Peyer's patch (tissue), 4 donors: ENCODE data around the gene CALU. TPM values are rescaled to one million over a fixed set of nuclear protein-coding genes. Genes with fewer than 3 reads are reported as not detected.

Experiments
- DNase-seq, 3 donors: peaks; one replicate each; pipeline ENCODE4 v3.0.0-alpha.2; 2017 to 2019
- H3K27ac ChIP-seq, 4 donors: fragments of 200-600 bp; sonication (generic); one replicate each; pipeline ENCODE4 v1.5.1; 2016 to 2019
- H3K27me3 ChIP-seq, 2 donors: fragments of 200-600 bp; sonication (generic); one replicate each; pipeline ENCODE4 v1.5.1; 2019
- H3K36me3 ChIP-seq, 3 donors: fragments of 200-600 bp; sonication (generic); one replicate each; pipeline ENCODE4 v1.5.1; 2016 to 2019
- H3K4me1 ChIP-seq, 4 donors: fragments of 200-600 bp; sonication (generic); one replicate each; pipeline ENCODE4 v1.5.1; 2016 to 2019
- H3K4me3 ChIP-seq, 4 donors: fragments of 200-600 bp; sonication (generic); 1 replicate in 3 of 4; 2 replicates in 1 of 4; pipeline ENCODE4 v1.5.1; 2016 to 2019; ENCODE audit warnings: mild to moderate bottlenecking in 1 of 4
- H3K9me3 ChIP-seq, 4 donors: fragments of 200-600 bp; sonication (generic); one replicate each; pipeline ENCODE4 v1.5.1; 2016 to 2019; ENCODE audit warnings: mild to moderate bottlenecking in 1 of 4
- POLR2A ChIP-seq, 2 donors: fragments of 450-650 bp; IDR thresholded peaks; one replicate each; pipeline ENCODE4 v1.5.1; 2017; ENCODE audit warnings: antibody characterized with exemption in 2 of 2, mild to moderate bottlenecking in 2 of 2, moderate library complexity in 2 of 2
- total RNA-seq, 4 donors: library from RNA; depleted of rRNA; stranded (reverse); fragments of >200 nt; gene quantifications; one replicate each; pipeline ENCODE4 v1.1.0, GENCODE V29; 2016
- TF ChIP-seq, protein P1 (sequence below), 6 experiments: fragments of 450-650 bp in 4 of 6; fragments of 200-600 bp in 2 of 6; sonication (generic) in 1 of 6; IDR thresholded peaks; one replicate each; pipeline ENCODE4 v1.5.1; 2017 to 2019; ENCODE audit warnings: antibody characterized with exemption in 6 of 6, mild to moderate bottlenecking in 3 of 6, moderate library complexity in 1 of 6

The CALU gene
- total RNA-seq, 4 donors from 2014 or later, result 21.6 to 42.1 (median 27.6) TPM

GRCh38 chr7:128781126-128781525, 42.0 kb downstream of the CALU start:
- no peak for DNase-seq
- Histone ChIP-seq H3K4me3 (no peak overlapping the region), H3K4me1 (no peaks in the 10 kb centered on the region), H3K9me3 (no peaks in the 10 kb centered on the region), H3K27ac (peak overlapping the region in 1 of 4 donors; percentile 45), H3K36me3 (no peaks in the 10 kb centered on the region), H3K27me3 (no peaks in the 10 kb centered on the region)
- TF ChIP-seq POLR2A (IDR thresholded peaks at IDR 0.05), result no peak
- TF ChIP-seq, protein P1, sequence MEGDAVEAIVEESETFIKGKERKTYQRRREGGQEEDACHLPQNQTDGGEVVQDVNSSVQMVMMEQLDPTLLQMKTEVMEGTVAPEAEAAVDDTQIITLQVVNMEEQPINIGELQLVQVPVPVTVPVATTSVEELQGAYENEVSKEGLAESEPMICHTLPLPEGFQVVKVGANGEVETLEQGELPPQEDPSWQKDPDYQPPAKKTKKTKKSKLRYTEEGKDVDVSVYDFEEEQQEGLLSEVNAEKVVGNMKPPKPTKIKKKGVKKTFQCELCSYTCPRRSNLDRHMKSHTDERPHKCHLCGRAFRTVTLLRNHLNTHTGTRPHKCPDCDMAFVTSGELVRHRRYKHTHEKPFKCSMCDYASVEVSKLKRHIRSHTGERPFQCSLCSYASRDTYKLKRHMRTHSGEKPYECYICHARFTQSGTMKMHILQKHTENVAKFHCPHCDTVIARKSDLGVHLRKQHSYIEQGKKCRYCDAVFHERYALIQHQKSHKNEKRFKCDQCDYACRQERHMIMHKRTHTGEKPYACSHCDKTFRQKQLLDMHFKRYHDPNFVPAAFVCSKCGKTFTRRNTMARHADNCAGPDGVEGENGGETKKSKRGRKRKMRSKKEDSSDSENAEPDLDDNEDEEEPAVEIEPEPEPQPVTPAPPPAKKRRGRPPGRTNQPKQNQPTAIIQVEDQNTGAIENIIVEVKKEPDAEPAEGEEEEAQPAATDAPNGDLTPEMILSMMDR (IDR thresholded peaks at IDR 0.05), result no peak

- peak overlapping the region in 1 of 4 donors; percentile 45 for H3K27ac ChIP-seq
- H3K27me3 ChIP-seq, result no peaks in the 10 kb centered on the region
- TF ChIP-seq, protein P1 (IDR thresholded peaks at IDR 0.05), result no peak
- no peak for TF ChIP-seq POLR2A (IDR thresholded peaks at IDR 0.05)
- H3K36me3 ChIP-seq, result no peaks in the 10 kb centered on the region
- H3K4me1 ChIP-seq, result no peaks in the 10 kb centered on the region
- no peak for DNase-seq
- H3K9me3 ChIP-seq, result no peaks in the 10 kb centered on the region
- H3K4me3 ChIP-seq, result no peak overlapping the region
Observed at GRCh38 chr7:128781851-128782250, 42.7 kb downstream of the CALU start.

DNA sequence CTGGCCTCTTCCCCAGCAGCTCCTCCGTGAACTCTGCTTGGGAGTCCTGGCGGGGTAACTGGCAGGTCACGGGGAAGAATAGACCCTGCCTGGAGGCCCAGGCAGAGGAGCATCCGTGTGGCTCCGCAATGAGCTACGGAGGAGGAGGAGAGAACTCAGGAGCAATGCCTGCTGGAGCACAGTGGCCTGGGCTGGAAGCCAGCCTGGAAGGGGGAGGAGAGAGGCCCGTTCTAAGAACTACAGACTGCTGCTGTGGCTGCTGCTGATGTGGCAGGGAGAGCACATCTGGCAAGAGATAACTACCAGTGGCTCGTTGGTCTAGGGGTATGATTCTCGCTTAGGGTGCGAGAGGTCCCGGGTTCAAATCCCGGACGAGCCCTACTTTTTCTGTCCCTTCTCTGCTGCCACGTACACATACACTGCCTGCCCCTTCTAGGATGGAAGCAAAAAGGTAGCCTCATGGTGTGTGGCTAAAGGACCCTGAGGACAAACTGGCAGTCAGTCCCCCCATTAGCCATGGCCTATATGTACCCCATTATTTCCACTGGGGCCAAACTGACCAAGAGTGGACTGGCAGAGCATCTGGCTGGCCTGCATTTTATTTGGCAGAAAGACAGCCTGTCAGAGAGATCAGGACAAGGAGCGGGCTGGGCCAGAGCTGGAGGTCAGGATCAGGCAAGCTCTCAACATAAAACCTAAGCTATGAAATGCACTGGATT, 44.1 kb downstream of the CALU start:
- peak in 1 of 3 donors; percentile 52 for DNase-seq
- TF ChIP-seq POLR2A (IDR thresholded peaks at IDR 0.05), result no peak
- TF ChIP-seq, protein P1 (IDR thresholded peaks at IDR 0.05), result no peak
- peak overlapping the region in 1 of 4 donors; percentile 45 for H3K27ac ChIP-seq
- no peaks in the 10 kb centered on the region for H3K9me3 ChIP-seq
- no peaks in the 10 kb centered on the region for H3K36me3 ChIP-seq
- H3K4me1 ChIP-seq, result no peaks in the 10 kb centered on the region
- no peaks in the 10 kb centered on the region for H3K27me3 ChIP-seq
- H3K4me3 ChIP-seq, result no peak overlapping the region

- H3K9me3 ChIP-seq, result no peaks in the 10 kb centered on the region
- no peaks in the 10 kb centered on the region for H3K36me3 ChIP-seq
- H3K27ac ChIP-seq, result no peak overlapping the region
- peaks cover 0 to 5% (median 0%) of the 10 kb centered on the region in 4 donors for H3K4me1 ChIP-seq
- DNase-seq, result no peak
- H3K4me3 ChIP-seq, result no peak overlapping the region
- TF ChIP-seq POLR2A (IDR thresholded peaks at IDR 0.05), result no peak
- TF ChIP-seq, protein P1 (IDR thresholded peaks at IDR 0.05), result no peak
- H3K27me3 ChIP-seq, result no peaks in the 10 kb centered on the region
Observed at GRCh38 chr7:128785738-128786137, 46.6 kb downstream of the CALU start.

GRCh38 chr7:128788446-128789412, 49.6 kb downstream of the CALU start:
- no peak for DNase-seq
- no peaks in the 10 kb centered on the region for H3K9me3 ChIP-seq
- no peaks in the 10 kb centered on the region for H3K36me3 ChIP-seq
- TF ChIP-seq, protein P1 (IDR thresholded peaks at IDR 0.05), result no peak
- TF ChIP-seq POLR2A (IDR thresholded peaks at IDR 0.05), result no peak
- H3K27me3 ChIP-seq, result no peaks in the 10 kb centered on the region
- peaks cover 0 to 22% (median 6%) of the 10 kb centered on the region in 4 donors for H3K4me1 ChIP-seq
- H3K27ac ChIP-seq, result no peak overlapping the region
- no peak overlapping the region for H3K4me3 ChIP-seq
